ENCODE results near the gene MAP2K4. TPM values are rescaled to one million over a fixed set of nuclear protein-coding genes. Genes with fewer than 3 reads are reported as not detected.
A peak's percentile ranks its signal among the peaks of the same experiment; 100 is the strongest.

The MAP2K4 gene
- total RNA-seq, 1 donor from 2014 or later: 37.5 TPM

- Mint-ChIP-seq H3K9me3 (ENCODE audit: unreplicated experiment) (no peaks in the 10 kb centered on the region), H3K4me1 (ENCODE audit: low read depth, unreplicated experiment) (peaks cover 37% of the 10 kb centered on the region), H3K36me3 (ENCODE audit: low read depth, unreplicated experiment) (peaks cover 2% of the 10 kb centered on the region), H3K4me3 (ENCODE audit: unreplicated experiment) (peak overlapping the region; percentile 93), H3K27ac (ENCODE audit: unreplicated experiment) (no peak overlapping the region), H3K27me3 (ENCODE audit: low read depth, unreplicated experiment) (peaks cover 7% of the 10 kb centered on the region)
- Histone ChIP-seq H3K4me3 (ENCODE audit: insufficient read depth, low read depth, low read length) (peak overlapping the region; percentile 64), H3K27ac (ENCODE audit: low read depth, low read length) (no peak overlapping the region), H3K9ac (ENCODE audit: low read length) (no peak overlapping the region), H3K4me1 (ENCODE audit: insufficient read depth, low read length) (peaks cover 26% of the 10 kb centered on the region), H3K27me3 (ENCODE audit: insufficient read depth, low read length) (no peaks in the 10 kb centered on the region), H3K79me2 (ENCODE audit: insufficient read depth, low read length) (peaks cover 61% of the 10 kb centered on the region), H4K20me1 (ENCODE audit: insufficient read depth, low read length) (peaks cover 52% of the 10 kb centered on the region), H3K4me2 (ENCODE audit: low read length) (peak overlapping the region; percentile 87), H2AFZ (ENCODE audit: low read depth, low read length) (no peak overlapping the region), H3K36me3 (ENCODE audit: insufficient read depth, low read length) (no peaks in the 10 kb centered on the region), H3K9me3 (ENCODE audit: insufficient read depth, low read depth, low read length) (no peaks in the 10 kb centered on the region)
- no peak for FAIRE-seq
- TF ChIP-seq CTCF (IDR thresholded peaks at IDR 0.05; ENCODE audit: insufficient read depth, low read depth, low read length) (no peak), EZH2 (IDR thresholded peaks at IDR 0.05; ENCODE audit: insufficient read depth, low read length) (no peak)
- DNase-seq (ENCODE audit: low read depth): no peak
Measured at GRCh38 chr17:12022310-12022709, 1.6 kb downstream of the MAP2K4 start.

GRCh38 chr17:12024327-12024726 lies 3.6 kb downstream of the MAP2K4 start:
- DNase-seq (ENCODE audit: low read depth): peak; percentile 85
- Mint-ChIP-seq H3K27ac (ENCODE audit: unreplicated experiment) (peak overlapping the region; percentile 58), H3K27me3 (ENCODE audit: low read depth, unreplicated experiment) (peaks cover 7% of the 10 kb centered on the region), H3K9me3 (ENCODE audit: unreplicated experiment) (no peaks in the 10 kb centered on the region), H3K36me3 (ENCODE audit: low read depth, unreplicated experiment) (peaks cover 2% of the 10 kb centered on the region), H3K4me1 (ENCODE audit: low read depth, unreplicated experiment) (peaks cover 37% of the 10 kb centered on the region), H3K4me3 (ENCODE audit: unreplicated experiment) (no peak overlapping the region)
- peak overlapping the region; percentile 24 for H3K27ac ChIP-seq (ENCODE audit: low read depth, low read length)
- H3K27me3 ChIP-seq (ENCODE audit: insufficient read depth, low read length): no peaks in the 10 kb centered on the region
- H3K4me2 ChIP-seq (ENCODE audit: low read length): peak overlapping the region; percentile 32
- H3K79me2 ChIP-seq (ENCODE audit: insufficient read depth, low read length): peaks cover 81% of the 10 kb centered on the region
- no peaks in the 10 kb centered on the region for H3K36me3 ChIP-seq (ENCODE audit: insufficient read depth, low read length)
- H3K4me3 ChIP-seq (ENCODE audit: insufficient read depth, low read depth, low read length): no peak overlapping the region
- H2AFZ ChIP-seq (ENCODE audit: low read depth, low read length): no peak overlapping the region
- H3K9ac ChIP-seq (ENCODE audit: low read length): no peak overlapping the region
- peaks cover 26% of the 10 kb centered on the region for H3K4me1 ChIP-seq (ENCODE audit: insufficient read depth, low read length)
- H4K20me1 ChIP-seq (ENCODE audit: insufficient read depth, low read length): peaks cover 72% of the 10 kb centered on the region
- FAIRE-seq: peak; percentile 34
- no peak for TF ChIP-seq EZH2 (IDR thresholded peaks at IDR 0.05; ENCODE audit: insufficient read depth, low read length)
- TF ChIP-seq CTCF (IDR thresholded peaks at IDR 0.05; ENCODE audit: insufficient read depth, low read depth, low read length): no peak
- no peaks in the 10 kb centered on the region for H3K9me3 ChIP-seq (ENCODE audit: insufficient read depth, low read depth, low read length)

GRCh38 chr17:12027658-12028057 lies 7.0 kb downstream of the MAP2K4 start:
- H2AFZ ChIP-seq (ENCODE audit: low read depth, low read length): no peak overlapping the region
- no peaks in the 10 kb centered on the region for H3K36me3 ChIP-seq (ENCODE audit: insufficient read depth, low read length)
- H3K27me3 ChIP-seq (ENCODE audit: insufficient read depth, low read length): no peaks in the 10 kb centered on the region
- no peak overlapping the region for H3K27ac ChIP-seq (ENCODE audit: low read depth, low read length)
- H4K20me1 ChIP-seq (ENCODE audit: insufficient read depth, low read length): peaks cover 82% of the 10 kb centered on the region
- no peaks in the 10 kb centered on the region for H3K9me3 ChIP-seq (ENCODE audit: insufficient read depth, low read depth, low read length)
- TF ChIP-seq CTCF (IDR thresholded peaks at IDR 0.05; ENCODE audit: insufficient read depth, low read depth, low read length): no peak
- no peak for TF ChIP-seq EZH2 (IDR thresholded peaks at IDR 0.05; ENCODE audit: insufficient read depth, low read length)
- H3K4me3 ChIP-seq (ENCODE audit: insufficient read depth, low read depth, low read length): no peak overlapping the region
- no peak overlapping the region for H3K4me2 ChIP-seq (ENCODE audit: low read length)
- no peak for DNase-seq (ENCODE audit: low read depth)
- no peak for FAIRE-seq
- peaks cover 33% of the 10 kb centered on the region for H3K4me1 Mint-ChIP-seq (ENCODE audit: low read depth, unreplicated experiment)
- no peaks in the 10 kb centered on the region for H3K9me3 Mint-ChIP-seq (ENCODE audit: unreplicated experiment)
- peak overlapping the region; percentile 72 for H3K27ac Mint-ChIP-seq (ENCODE audit: unreplicated experiment)
- H3K4me1 ChIP-seq (ENCODE audit: insufficient read depth, low read length): peaks cover 14% of the 10 kb centered on the region
- peaks cover 94% of the 10 kb centered on the region for H3K79me2 ChIP-seq (ENCODE audit: insufficient read depth, low read length)
- no peak overlapping the region for H3K9ac ChIP-seq (ENCODE audit: low read length)
- H3K27me3 Mint-ChIP-seq (ENCODE audit: low read depth, unreplicated experiment): no peaks in the 10 kb centered on the region
- no peak overlapping the region for H3K4me3 Mint-ChIP-seq (ENCODE audit: unreplicated experiment)
- peaks cover 2% of the 10 kb centered on the region for H3K36me3 Mint-ChIP-seq (ENCODE audit: low read depth, unreplicated experiment)

Data from astrocyte (in vitro differentiated cells and primary cell).